Breast epithelium (tissue), 4 donors: ENCODE measurements around the gene TPK1. TPM values are rescaled to one million over a fixed set of nuclear protein-coding genes. Genes with fewer than 3 reads are reported as not detected.

ENCODE experiments used
- DNase-seq, 2 donors: peaks; one replicate each; pipeline ENCODE4 v3.0.0-alpha.2; 2019; ENCODE audit warnings: low spot score in 2 of 2
- H3K27ac ChIP-seq, 2 donors: fragments of 200-600 bp; sonication (generic) in 1 of 2; one replicate each; pipeline ENCODE4 v1.5.1; 2016 to 2019; ENCODE audit warnings: mild to moderate bottlenecking in 1 of 2
- H3K27me3 ChIP-seq, 2 donors: fragments of 200-600 bp; sonication (generic) in 1 of 2; one replicate each; pipeline versions ENCODE4 v1.5.1 to v1.6.0; 2017 to 2019; ENCODE audit warnings: control low read depth in 1 of 2, mild to moderate bottlenecking in 1 of 2
- H3K36me3 ChIP-seq: fragments of 200-600 bp; one replicate; pipeline ENCODE4 v1.5.1; 2019
- H3K4me1 ChIP-seq, 2 donors: fragments of 200-600 bp; sonication (generic); one replicate each; pipeline ENCODE4 v1.5.1; 2016 to 2019; ENCODE audit warnings: control low read depth in 1 of 2
- H3K4me3 ChIP-seq, 3 donors: fragments of 200-600 bp; sonication (generic); 1 replicate in 2 of 3; 2 replicates in 1 of 3; pipeline ENCODE4 v1.5.1; 2016 to 2019; ENCODE audit warnings: mild to moderate bottlenecking in 3 of 3, moderate library complexity in 2 of 3
- H3K9me3 ChIP-seq, 2 donors: fragments of 200-600 bp; sonication (generic) in 1 of 2; one replicate each; pipeline ENCODE4 v1.5.1; 2016 to 2019; ENCODE audit warnings: control low read depth in 1 of 2
- CTCF ChIP-seq, 3 donors: fragments of 450-650 bp; IDR thresholded peaks; one replicate each; pipeline ENCODE4 v1.5.1; 2016 to 2017; ENCODE audit warnings: antibody characterized with exemption in 3 of 3, mild to moderate bottlenecking in 3 of 3, moderate library complexity in 3 of 3
- POLR2A ChIP-seq: fragments of 450-650 bp; IDR thresholded peaks from one replicate; pipeline ENCODE4 v1.6.1; 2016; ENCODE audit warnings: antibody characterized with exemption, mild to moderate bottlenecking, moderate library complexity
- POLR2AphosphoS5 ChIP-seq, 3 donors: sonication (generic); formaldehyde crosslinking; IDR thresholded peaks; one replicate each; pipeline ENCODE4 v1.6.1; 2017; ENCODE audit warnings: antibody characterized with exemption in 3 of 3
- intact Hi-C: fragments of 100-400 bp; cut with DNase I; formaldehyde crosslinking; loops from one replicate; pipeline ENCODE4 v1.15.1; 2023; ENCODE audit warnings: low total_unique reads
- total RNA-seq, 3 donors: library from RNA; depleted of rRNA; stranded (reverse); fragments of >200 nt; gene quantifications; one replicate each; pipeline ENCODE4 v1.1.0, GENCODE V29; 2016

Gene TPK1
- total RNA-seq, 3 donors from 2014 or later, result 4.8 to 9.8 (median 7.9) TPM

GRCh38 chr7:144494355-144494754, 341.5 kb downstream of the TPK1 start:
- Histone ChIP-seq H3K9me3 (peaks cover 0 to 3% of the 10 kb centered on the region in 2 donors), H3K4me3 (no peak overlapping the region), H3K27me3 (no peaks in the 10 kb centered on the region), H3K4me1 (no peaks in the 10 kb centered on the region), H3K27ac (no peak overlapping the region), H3K36me3 (no peaks in the 10 kb centered on the region)
- intact Hi-C loops, result no loop called here
- DNase-seq, result no peak
- TF ChIP-seq POLR2A (no peak), CTCF (IDR thresholded peaks at IDR 0.05) (no peak), POLR2AphosphoS5 (IDR thresholded peaks at IDR 0.05) (no peak)

- no peak overlapping the region for H3K4me3 ChIP-seq
- H3K27me3 ChIP-seq, result no peaks in the 10 kb centered on the region
- peaks cover 0 to under 1% of the 10 kb centered on the region in 2 donors for H3K9me3 ChIP-seq
- H3K27ac ChIP-seq, result no peak overlapping the region
- H3K36me3 ChIP-seq, result no peaks in the 10 kb centered on the region
- intact Hi-C loops, result no loop called here
- H3K4me1 ChIP-seq, result no peaks in the 10 kb centered on the region
- TF ChIP-seq POLR2AphosphoS5 (IDR thresholded peaks at IDR 0.05) (no peak), CTCF (IDR thresholded peaks at IDR 0.05) (no peak), POLR2A (no peak)
- DNase-seq, result no peak
These were observed 346.3 kb downstream of the TPK1 start for GRCh38 chr7:144489504-144489903.

GRCh38 chr7:144488977-144489376, 346.9 kb downstream of the TPK1 start:
- H3K27ac ChIP-seq, result no peak overlapping the region
- no peak for TF ChIP-seq CTCF (IDR thresholded peaks at IDR 0.05)
- TF ChIP-seq POLR2A, result no peak
- TF ChIP-seq POLR2AphosphoS5 (IDR thresholded peaks at IDR 0.05), result no peak
- H3K27me3 ChIP-seq, result no peaks in the 10 kb centered on the region
- no peak for DNase-seq
- H3K4me1 ChIP-seq, result no peaks in the 10 kb centered on the region
- no peak overlapping the region for H3K4me3 ChIP-seq
- H3K36me3 ChIP-seq, result no peaks in the 10 kb centered on the region
- no peaks in the 10 kb centered on the region for H3K9me3 ChIP-seq
- intact Hi-C loops, result no loop called here

GRCh38 chr7:144487901-144488300, 348.0 kb downstream of the TPK1 start:
- H3K9me3 ChIP-seq, result no peaks in the 10 kb centered on the region
- intact Hi-C loops, result no loop called here
- H3K27ac ChIP-seq, result no peak overlapping the region
- no peaks in the 10 kb centered on the region for H3K4me1 ChIP-seq
- no peak overlapping the region for H3K4me3 ChIP-seq
- TF ChIP-seq POLR2AphosphoS5 (IDR thresholded peaks at IDR 0.05), result no peak
- TF ChIP-seq POLR2A, result no peak
- no peak for TF ChIP-seq CTCF (IDR thresholded peaks at IDR 0.05)
- H3K36me3 ChIP-seq, result no peaks in the 10 kb centered on the region
- no peak for DNase-seq
- no peaks in the 10 kb centered on the region for H3K27me3 ChIP-seq

- Histone ChIP-seq H3K27me3 (no peaks in the 10 kb centered on the region), H3K9me3 (no peaks in the 10 kb centered on the region), H3K4me1 (no peaks in the 10 kb centered on the region), H3K27ac (no peak overlapping the region), H3K4me3 (no peak overlapping the region), H3K36me3 (no peaks in the 10 kb centered on the region)
- intact Hi-C loops, result no loop called here
- no peak for TF ChIP-seq POLR2A
- no peak for TF ChIP-seq CTCF (IDR thresholded peaks at IDR 0.05)
- TF ChIP-seq POLR2AphosphoS5 (IDR thresholded peaks at IDR 0.05), result no peak
- DNase-seq, result no peak
These were observed 351.4 kb downstream of the TPK1 start for GRCh38 chr7:144484445-144484844.
